ENCODE measurements around the gene LANCL3. TPM values are rescaled to one million over a fixed set of nuclear protein-coding genes. Genes with fewer than 3 reads are reported as not detected.

Gene LANCL3
- total RNA-seq, 1 donor = 0.18 TPM

DNA sequence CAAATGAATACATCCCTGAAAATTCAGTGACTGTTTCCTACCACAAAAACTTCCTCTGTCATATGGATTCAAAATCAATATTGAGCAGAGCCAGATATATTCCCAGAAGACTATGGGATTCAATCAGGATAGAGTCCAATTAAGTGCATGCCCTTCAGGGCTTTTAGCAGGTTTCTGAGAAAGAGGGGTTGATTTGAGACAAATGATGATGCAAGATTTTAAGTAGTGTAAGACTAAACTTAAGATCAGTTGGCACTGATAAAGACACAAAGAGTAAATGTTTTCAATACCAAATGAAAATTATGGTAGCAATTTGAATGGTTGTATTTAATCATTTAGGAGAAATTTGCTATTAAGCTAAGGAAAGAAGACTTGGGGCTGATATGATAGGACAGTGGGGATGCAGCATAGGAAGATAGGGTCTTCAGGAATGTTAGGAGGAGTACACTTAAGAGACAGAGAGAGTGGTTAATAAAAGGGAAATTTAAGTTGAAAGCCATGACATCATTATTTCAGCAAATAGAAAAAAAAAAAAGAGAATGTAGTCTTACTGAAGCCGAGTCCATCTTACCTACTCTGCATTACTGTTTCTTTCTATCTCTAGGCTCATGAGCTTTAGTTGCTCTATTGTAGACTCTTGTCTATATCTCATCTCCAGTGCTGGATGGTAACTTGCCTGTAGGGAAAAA, 82.1 kb downstream of the LANCL3 start:
- TF ChIP-seq, protein P1, sequence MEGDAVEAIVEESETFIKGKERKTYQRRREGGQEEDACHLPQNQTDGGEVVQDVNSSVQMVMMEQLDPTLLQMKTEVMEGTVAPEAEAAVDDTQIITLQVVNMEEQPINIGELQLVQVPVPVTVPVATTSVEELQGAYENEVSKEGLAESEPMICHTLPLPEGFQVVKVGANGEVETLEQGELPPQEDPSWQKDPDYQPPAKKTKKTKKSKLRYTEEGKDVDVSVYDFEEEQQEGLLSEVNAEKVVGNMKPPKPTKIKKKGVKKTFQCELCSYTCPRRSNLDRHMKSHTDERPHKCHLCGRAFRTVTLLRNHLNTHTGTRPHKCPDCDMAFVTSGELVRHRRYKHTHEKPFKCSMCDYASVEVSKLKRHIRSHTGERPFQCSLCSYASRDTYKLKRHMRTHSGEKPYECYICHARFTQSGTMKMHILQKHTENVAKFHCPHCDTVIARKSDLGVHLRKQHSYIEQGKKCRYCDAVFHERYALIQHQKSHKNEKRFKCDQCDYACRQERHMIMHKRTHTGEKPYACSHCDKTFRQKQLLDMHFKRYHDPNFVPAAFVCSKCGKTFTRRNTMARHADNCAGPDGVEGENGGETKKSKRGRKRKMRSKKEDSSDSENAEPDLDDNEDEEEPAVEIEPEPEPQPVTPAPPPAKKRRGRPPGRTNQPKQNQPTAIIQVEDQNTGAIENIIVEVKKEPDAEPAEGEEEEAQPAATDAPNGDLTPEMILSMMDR (IDR thresholded peaks at IDR 0.05; ENCODE audit: insufficient read depth, low read length) = no peak
- H3K4me3 ChIP-seq (ENCODE audit: low read depth, low read length) = no peak overlapping the region
- no peak for DNase-seq (ENCODE audit: low read depth)

DNA sequence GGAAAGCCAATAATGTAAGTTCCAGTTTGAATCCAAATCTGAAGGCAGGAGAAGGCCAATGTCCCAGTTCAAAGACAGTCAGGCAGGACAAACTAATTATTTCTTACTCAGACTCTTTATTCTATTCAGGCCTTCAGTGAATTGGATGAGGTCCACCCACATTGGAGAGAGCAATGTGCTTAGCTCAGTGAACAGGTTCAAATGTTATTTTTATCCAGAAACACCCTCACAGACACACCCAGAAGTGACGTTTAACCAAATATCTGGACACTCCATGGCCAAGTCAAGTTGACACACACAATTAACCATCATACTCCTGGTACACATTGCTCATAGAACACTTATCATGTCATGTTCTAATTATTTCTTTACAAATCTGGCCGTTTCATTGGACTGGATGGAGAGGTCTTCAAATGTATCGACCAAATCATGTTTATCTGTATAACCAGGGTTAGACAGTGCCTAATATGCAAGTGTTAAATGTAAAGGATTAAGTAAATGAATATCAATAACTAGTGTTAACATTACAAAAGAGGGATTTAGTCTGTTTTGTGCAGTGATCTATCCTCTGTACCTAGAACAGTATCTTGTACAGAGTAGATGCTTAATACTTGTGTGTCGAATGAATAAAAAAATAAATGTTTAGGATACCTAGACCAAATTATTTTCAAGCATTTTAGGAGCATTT, 87.0 kb downstream of the LANCL3 start:
- no peak overlapping the region for H3K4me3 ChIP-seq (ENCODE audit: low read depth, low read length)
- no peak for DNase-seq (ENCODE audit: low read depth)
- TF ChIP-seq, protein P1 (IDR thresholded peaks at IDR 0.05; ENCODE audit: insufficient read depth, low read length) = no peak

DNA sequence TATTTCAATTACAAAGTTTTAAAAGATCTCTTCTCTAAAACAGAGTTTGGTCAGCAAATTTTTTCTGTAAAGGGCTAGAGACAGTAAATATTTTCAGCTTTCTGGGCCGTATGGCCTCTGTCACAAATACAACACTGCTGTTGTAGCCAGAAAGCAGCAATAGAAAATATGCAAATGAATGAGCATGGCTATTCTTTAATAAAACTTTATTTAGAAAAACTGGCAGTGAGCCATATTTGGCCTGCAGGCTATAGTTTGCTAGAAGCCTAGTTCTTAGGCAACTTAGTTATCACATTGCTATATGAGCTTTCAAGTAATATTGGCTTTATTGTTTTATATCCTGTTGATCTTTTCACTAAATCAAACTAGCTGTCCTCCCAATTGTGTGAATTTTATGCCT, 87.6 kb downstream of the LANCL3 start:
- DNase-seq (ENCODE audit: low read depth) = no peak
- TF ChIP-seq, protein P1 (IDR thresholded peaks at IDR 0.05; ENCODE audit: insufficient read depth, low read length) = no peak
- H3K4me3 ChIP-seq (ENCODE audit: low read depth, low read length) = no peak overlapping the region

GRCh38 chrX:37662181-37662580, 90.7 kb downstream of the LANCL3 start:
- TF ChIP-seq, protein P1 (IDR thresholded peaks at IDR 0.05; ENCODE audit: insufficient read depth, low read length) = no peak
- DNase-seq (ENCODE audit: low read depth) = no peak

GRCh38 chrX:37666516-37666915, 95.1 kb downstream of the LANCL3 start:
- DNase-seq (ENCODE audit: low read depth) = peak; percentile 19

More at GRCh38 chrX:37662181-37662580, 90.7 kb downstream of the LANCL3 start:
- H3K4me3 ChIP-seq (ENCODE audit: low read depth, low read length) = no peak overlapping the region

DNA sequence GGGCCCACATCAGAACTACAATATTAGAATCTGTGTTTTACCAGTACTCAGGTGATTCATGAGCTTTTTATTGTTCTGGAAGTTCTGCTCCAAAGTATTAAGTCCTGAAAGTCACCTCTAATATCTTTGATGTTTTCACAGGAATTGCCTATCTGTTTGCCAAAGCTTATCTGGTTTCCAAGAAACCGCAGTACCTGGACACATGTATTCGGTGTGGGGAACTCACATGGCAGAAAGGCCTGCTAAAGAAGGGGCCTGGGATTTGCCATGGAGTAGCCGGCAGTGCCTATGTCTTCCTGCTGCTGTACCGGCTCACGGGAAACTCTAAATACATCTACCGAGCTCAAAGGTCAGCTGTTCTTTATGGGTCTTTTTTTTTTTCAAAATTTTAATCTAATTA, 95.7 kb downstream of the LANCL3 start:
- H3K4me3 ChIP-seq (ENCODE audit: low read depth, low read length) = no peak overlapping the region
- TF ChIP-seq, protein P1 (IDR thresholded peaks at IDR 0.05; ENCODE audit: insufficient read depth, low read length) = no peak
- no peak for DNase-seq (ENCODE audit: low read depth)

More at GRCh38 chrX:37666516-37666915, 95.1 kb downstream of the LANCL3 start:
- TF ChIP-seq, protein P1 (IDR thresholded peaks at IDR 0.05; ENCODE audit: insufficient read depth, low read length) = no peak
- no peak overlapping the region for H3K4me3 ChIP-seq (ENCODE audit: low read depth, low read length)

Data from fibroblast of the aortic adventitia (primary cell).